ENCODE results near the gene ARL4C. TPM values are rescaled to one million over a fixed set of nuclear protein-coding genes. Genes with fewer than 3 reads are reported as not detected.

Gene ARL4C
- total RNA-seq, 1 donor from 2014 or later, result 6.1 TPM

DNA sequence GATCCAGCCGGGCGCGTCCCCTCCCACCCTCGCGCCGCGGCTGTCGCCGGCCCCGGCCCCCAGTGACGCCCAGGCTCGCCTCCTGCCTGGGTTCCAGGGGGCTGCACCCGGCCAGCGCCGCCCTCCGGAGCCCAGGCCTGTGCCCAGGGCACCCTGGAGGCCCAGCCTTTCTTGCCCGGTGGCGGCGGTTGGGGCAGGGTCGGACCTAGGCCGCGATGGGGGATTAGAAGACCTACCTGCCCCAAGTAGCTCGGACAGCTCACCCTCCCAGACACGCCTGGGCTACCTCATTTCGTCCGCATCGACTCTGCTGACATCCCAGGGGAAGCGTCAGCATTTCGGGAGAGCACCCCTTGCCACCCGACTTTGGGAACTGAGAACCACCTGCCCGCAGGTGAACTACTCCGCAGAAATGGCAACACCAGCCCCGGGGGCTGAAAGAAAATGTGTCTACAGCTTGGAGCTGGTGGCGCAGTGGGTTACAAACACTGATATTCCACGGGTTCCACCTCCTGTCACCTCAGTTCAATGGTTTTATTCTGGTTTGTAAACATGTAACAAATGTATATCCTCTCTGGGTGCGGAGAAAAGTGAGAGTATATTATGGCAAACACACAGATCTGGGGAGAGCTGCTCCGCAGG lies 834 bp upstream of the ARL4C start:
- DNase-seq, result no peak

DNA sequence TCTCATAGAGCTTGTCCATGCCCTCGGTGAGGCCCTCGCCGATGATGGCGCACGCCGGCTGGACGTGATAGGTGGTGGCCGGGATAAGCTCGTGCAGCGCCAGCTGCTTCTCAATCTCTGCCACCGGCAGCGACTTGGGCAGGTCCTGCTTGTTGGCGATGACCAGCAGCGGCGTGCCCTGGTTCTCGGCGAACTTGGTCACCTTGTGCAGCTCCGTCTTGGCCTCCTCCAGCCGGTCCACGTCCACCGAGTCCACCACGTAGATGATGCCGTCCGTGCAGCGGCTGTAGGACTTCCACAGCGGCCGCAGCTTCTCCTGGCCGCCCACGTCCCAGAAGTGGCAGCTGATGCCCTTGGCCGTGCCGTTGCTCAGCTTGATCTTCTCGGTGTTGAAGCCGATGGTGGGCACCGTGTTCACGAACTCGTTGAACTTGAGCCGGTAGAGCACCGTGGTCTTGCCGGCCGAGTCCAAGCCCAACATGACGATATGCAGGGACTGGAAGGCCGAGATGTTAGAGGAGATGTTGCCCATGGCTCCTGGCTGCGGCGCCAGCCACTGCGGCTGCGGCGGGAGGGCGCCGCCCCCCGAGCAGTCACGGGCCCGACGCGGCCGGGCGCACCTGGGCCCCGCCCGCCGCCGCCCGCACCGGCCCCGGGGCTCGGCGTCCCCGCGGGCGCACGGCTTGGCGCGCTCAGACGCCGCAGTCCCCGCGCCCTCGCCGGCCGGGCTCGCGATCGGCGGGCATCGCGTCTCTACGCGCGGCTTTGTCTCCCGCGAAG lies 636 bp downstream of the ARL4C start:
- peak; percentile 54 for DNase-seq

GRCh38 chr2:234495251-234496054 lies 1.4 kb downstream of the ARL4C start:
- peak; percentile 17 for DNase-seq

DNA sequence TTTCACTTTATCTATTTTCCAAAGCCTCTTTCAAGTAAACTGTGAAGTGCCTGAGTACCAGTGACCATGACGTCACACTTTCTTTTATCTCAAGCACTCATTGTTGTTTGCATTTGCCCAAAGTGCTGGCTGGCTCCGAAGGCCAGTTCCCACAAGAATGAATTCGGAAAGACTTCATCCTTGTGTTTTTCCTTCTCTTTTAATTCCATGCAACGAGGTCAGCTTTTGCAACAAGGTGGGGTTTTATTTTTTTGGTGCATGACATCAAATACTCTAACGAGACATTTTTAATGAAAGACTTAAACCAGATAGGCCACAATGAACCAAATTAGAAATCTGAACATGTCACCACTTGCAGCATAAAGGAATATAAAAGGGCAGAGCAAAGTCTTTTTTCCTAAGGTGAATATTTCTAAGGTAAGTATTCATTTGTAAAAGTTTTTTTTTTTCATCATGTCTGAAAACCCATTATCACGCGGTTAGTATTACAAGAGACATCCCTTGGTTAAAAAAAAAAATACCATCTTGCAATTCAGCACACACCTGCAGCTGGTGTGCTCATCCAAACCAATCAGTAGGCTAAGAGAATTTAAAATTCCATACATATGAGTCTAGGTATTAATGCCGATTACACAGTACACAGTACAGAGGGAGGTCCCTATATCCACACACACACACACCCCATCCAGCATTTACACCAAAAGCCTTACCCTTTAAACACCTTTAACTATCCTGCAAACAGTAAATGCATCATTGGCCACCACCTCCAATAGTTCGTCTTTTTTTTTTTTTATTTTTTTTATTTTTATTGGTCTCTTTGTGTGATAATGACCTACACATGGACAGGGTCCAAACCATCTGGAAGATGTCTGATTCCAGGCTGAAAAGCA lies 2.3 kb downstream of the ARL4C start:
- peak; percentile 25 for DNase-seq

DNA sequence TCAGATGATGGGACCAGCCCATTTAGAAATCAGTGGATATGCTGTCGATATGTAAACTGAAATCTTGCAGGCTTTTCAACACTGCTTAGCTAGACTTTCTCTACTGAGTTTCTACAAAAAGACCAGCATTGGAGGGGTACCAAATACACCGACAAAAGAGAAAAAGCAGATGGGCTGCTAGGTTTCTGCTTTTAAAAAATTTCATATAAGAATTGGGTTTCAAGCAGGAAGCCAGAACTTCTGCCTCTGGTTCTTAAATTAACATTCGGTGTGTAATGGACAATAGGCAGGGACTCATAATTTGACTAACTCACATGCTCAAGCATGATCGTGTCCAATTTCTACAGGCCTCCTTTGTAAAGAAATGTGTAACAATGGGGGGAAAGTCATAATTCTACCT lies 3.1 kb downstream of the ARL4C start:
- DNase-seq, result no peak

DNA sequence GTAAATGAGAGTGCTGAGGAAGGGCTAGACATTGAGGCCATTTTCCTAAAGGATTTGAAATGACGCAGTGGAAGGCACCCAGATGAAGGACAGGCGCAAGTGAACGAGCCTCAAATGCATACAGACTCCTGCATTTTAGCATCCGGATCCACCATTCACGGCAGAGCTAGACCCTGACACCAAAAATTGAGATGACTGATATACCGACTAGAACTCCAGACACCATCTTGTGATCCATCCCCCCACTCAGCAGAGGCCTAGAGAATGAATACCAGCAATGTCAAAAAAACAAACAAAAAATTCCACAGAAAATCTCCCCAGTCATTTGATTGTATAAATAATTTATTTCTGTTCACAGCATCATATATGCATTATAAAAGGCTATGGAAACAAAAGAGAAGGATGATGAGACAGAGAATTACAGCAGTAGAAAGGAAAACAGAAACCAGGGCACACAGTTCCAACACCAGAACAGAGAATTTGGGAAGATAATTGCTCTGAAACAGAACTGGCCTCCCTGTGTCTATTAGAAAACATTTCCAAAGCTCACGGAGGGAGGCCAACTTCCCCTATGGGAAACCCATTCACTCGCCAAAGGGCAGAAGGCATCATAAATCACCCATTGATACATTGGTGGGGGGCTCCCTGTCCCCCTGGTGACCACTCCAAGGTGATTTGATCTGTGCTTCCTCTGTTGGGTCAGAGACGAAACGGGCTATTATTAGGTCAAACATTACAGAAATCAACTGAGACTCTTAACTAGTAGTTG lies 4.0 kb downstream of the ARL4C start:
- no peak for DNase-seq

DNA sequence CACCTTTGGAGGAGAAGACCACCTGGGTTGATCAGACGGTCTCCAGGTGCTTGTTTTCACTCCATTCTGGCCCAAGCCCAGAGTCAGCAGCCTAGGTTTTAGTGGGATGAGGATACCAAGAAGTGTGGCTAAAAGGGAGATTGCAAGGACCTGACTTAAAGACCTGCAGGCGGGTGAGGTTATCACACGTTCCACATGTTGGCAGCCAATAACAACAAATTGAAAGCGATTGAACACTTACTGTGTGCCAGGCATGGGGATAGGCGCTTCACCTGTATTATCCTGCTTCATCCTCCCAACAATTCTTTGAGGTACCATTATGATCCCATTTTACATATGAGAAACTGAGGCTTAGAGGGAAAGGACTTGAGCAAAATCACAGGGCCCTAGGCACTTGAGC lies 5.0 kb downstream of the ARL4C start:
- no peak for DNase-seq

DNA sequence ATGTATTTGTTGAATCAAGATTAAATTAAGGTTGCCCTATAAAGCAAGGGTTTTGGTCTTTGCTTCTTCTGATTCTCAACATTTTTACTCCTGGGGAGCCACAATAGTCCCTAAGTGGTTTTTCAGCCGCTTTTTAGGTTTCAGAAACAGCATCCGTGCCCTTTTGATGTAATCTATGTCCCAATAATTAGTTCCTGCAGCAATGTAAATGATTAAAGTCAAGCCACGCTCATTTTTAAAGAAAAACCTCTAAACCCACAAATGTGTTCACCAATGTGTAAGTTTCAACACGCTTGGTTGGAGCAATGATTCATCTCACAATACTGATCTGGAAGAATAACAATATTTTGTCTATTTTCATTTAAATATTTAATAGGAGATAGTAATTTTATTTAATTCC lies 5.6 kb downstream of the ARL4C start:
- no peak for DNase-seq

GRCh38 chr2:234490271-234491091 lies 6.4 kb downstream of the ARL4C start:
- DNase-seq, result no peak

GRCh38 chr2:234488913-234489451 lies 7.9 kb downstream of the ARL4C start:
- DNase-seq, result no peak

- no peak for DNase-seq
These were observed 8.4 kb downstream of the ARL4C start for GRCh38 chr2:234488486-234488885.

- no peak for DNase-seq
These were observed 9.5 kb downstream of the ARL4C start for GRCh38 chr2:234487356-234487755.

- peak; percentile 17 for DNase-seq
These were observed 13.2 kb downstream of the ARL4C start for GRCh38 chr2:234483568-234484251.

GRCh38 chr2:234481301-234481700 lies 15.6 kb downstream of the ARL4C start:
- DNase-seq, result no peak

DNA sequence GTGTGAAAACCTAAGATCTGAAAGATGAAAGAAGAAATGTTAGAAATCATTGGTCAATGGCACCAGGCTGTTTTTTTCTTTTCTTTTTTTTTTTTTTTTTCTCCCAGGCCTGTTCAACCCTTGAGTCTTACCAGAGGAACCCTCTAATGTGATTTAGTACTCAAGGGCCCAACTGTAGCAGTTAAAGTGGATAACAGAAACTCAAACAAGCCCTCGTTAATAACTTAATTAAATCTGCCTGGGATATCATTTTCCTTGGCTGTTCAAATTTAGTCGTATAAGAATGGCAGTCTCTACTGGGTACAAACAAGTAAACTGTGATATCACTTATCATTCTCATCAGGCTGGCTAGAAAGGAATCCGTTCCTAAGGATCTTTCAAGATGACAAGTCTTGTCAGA lies 16.5 kb downstream of the ARL4C start:
- no peak for DNase-seq

- no peak for DNase-seq
These were observed 17.4 kb downstream of the ARL4C start for GRCh38 chr2:234479465-234479864.

DNA sequence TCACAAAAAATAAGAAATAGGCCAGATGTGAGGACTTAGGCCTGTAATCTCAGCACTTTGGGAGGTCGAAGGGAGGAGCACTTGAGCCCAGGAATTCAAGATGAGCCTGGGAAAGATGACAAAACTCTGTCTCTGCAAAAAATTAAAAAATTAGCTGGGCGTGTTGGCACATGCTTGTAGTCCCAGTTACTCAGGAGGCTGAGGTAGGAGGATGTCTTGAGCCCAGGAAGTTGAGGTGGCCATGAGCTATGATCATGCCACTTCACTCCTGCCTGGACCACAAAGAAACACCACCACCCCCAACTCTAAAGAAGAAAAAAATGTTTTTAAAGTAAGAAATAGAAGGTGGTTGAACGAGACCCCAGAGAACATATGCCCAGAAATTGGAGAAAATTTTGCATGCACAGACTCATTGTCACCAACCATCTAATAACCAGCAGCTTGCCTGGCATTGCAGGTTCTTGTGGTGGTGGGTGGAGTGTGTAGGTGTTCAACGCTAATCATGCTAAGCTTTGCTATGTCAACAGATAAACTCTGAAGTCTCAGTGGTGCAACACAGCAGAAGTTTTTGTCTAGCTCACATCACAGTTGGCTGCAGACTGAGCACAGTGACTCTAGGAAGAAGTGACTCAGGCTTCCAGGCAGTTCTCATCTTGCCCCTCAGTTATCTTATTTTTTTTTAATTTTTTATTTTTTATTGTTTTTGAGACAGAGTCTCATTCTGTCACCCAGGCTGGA lies 18.6 kb downstream of the ARL4C start:
- DNase-seq, result no peak

- DNase-seq, result no peak
These were observed 20.1 kb downstream of the ARL4C start for GRCh38 chr2:234476766-234477165.

DNA sequence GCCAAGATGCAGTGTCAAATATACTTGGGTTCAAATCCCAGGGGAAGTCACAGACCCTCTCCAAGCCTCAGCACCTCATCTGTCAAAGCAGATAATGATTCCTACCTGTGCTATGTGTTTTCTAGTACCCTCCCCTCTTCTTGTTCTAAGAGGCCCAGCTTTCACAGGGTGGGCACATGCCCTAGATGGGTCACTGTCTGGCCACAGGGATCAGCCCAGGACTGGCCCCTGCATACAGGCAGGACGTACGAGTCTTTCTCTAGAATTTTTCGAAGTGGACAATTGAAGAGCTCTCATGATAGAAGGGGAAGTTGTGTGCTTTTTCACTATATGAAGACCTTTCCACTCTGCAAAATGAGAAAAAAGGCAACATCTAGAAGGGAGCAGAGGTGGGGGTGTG lies 22.2 kb downstream of the ARL4C start:
- no peak for DNase-seq
